Mucosa of rectum (tissue), 2 donors: ENCODE data around the gene IL25.
"Not testable (repeated sequence)": the region's sequence is repeated elsewhere in the genome, so short reads cannot be mapped to it uniquely, and the experiment has no call there.

Experiments used
- H3K27ac ChIP-seq, 2 donors: one replicate each; pipeline ENCODE4 v1.7.0; 2013; ENCODE audit warnings: inconsistent platforms in 2 of 2, low read depth in 2 of 2, low read length in 2 of 2
- H3K27me3 ChIP-seq, 2 donors: one replicate each; pipeline ENCODE4 v1.7.0; 2013; ENCODE audit warnings: low read length in 2 of 2; ENCODE audit not compliant: control insufficient read depth in 2 of 2, insufficient read depth in 2 of 2
- H3K36me3 ChIP-seq, 2 donors: one replicate each; pipeline ENCODE4 v1.7.0; 2013; ENCODE audit warnings: low read length in 2 of 2; ENCODE audit not compliant: control insufficient read depth in 2 of 2, insufficient read depth in 2 of 2
- H3K4me1 ChIP-seq, 2 donors: one replicate each; pipeline ENCODE4 v1.7.0; 2013; ENCODE audit warnings: low read length in 2 of 2, mild to moderate bottlenecking in 1 of 2; ENCODE audit not compliant: control insufficient read depth in 2 of 2, insufficient read depth in 2 of 2
- H3K4me3 ChIP-seq, 2 donors: one replicate each; pipeline ENCODE4 v1.7.0; 2013; ENCODE audit warnings: low read length in 2 of 2
- H3K9ac ChIP-seq, 2 donors: one replicate each; pipeline ENCODE4 v1.7.0; 2013; ENCODE audit warnings: low read length in 2 of 2, low read depth in 1 of 2, mild to moderate bottlenecking in 1 of 2
- H3K9me3 ChIP-seq, 2 donors: one replicate each; pipeline ENCODE4 v1.7.0; 2013; ENCODE audit warnings: low read length in 2 of 2; ENCODE audit not compliant: control insufficient read depth in 2 of 2
- donor health status: healthy.
- donor health status: Normal muscosa, but diverticular disease.

Gene IL25

DNA sequence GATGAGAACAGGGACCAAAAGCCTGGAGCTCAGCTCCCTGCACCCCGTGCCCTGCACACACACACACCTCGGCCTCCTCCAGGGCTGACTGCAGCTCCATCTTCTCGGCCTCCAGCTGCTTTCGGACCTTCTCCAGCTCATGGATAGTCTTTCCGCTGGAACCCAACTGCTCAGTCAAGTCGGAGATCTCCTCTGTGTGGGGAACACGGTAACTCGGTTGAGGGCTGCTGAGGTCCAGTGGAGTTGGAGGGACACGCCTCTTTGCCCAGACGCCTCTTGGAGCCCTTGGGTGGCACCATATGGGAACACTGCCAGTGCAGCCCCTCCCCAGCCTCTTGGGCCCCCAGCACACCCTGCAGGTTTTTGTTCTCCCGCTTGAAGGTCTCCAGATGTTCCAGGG, 44.2 kb downstream of the IL25 start:
- no peaks in the 10 kb centered on the region for H3K9me3 ChIP-seq
- no peak overlapping the region for H3K9ac ChIP-seq
- no peak overlapping the region for H3K4me3 ChIP-seq
- no peaks in the 10 kb centered on the region for H3K27me3 ChIP-seq
- H3K4me1 ChIP-seq, result no peaks in the 10 kb centered on the region
- no peaks in the 10 kb centered on the region for H3K36me3 ChIP-seq
- no peak overlapping the region for H3K27ac ChIP-seq

DNA sequence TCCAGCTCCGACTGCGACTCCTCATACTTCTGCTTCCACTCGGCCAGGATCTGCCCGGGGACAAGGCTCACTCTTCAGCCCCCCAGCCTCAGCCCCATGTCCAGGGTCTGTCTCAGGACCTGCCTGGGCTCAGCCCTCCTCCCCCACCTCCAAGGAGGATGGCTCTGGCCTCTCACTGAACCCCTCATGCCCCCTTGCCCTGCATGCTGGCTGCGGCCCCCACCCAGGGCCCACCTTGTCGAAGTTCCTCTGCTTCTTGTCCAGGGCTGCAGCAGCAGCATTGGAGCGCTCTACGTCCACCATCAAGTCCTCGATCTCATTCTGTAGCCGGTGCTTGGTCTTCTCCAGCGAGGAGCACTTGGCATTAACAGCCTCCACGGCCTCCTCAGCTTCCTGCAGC, 44.7 kb downstream of the IL25 start:
- H3K9ac ChIP-seq, H3K4me3 ChIP-seq, H3K27me3 ChIP-seq, H3K9me3 ChIP-seq, H3K4me1 ChIP-seq, H3K27ac ChIP-seq, H3K36me3 ChIP-seq: not testable (repeated sequence)

DNA sequence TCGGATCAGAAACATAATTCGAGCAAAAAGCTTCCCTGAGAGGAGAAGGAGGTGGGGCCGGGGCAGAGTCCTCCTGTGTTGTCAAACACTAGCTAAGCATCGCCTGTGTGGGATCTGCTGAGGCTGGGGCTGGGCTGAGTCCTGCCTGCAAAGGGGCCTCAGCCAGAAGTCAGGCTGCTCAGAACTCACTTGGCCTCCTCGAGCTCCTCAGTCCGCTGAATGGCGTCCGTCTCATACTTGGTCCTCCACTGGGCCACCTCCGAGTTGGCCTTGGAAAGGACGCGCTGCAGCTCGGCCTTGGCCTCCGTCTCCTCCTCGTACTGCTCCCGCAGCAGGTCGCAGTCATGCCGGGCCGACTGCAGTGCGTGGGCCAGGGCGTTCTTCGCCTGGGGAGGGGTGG, 45.4 kb downstream of the IL25 start:
- Histone ChIP-seq H3K27ac (no peak overlapping the region), H3K27me3 (no peaks in the 10 kb centered on the region), H3K9me3 (no peaks in the 10 kb centered on the region), H3K4me1 (no peaks in the 10 kb centered on the region), H3K4me3 (no peak overlapping the region), H3K36me3 (no peaks in the 10 kb centered on the region), H3K9ac (no peak overlapping the region)

DNA sequence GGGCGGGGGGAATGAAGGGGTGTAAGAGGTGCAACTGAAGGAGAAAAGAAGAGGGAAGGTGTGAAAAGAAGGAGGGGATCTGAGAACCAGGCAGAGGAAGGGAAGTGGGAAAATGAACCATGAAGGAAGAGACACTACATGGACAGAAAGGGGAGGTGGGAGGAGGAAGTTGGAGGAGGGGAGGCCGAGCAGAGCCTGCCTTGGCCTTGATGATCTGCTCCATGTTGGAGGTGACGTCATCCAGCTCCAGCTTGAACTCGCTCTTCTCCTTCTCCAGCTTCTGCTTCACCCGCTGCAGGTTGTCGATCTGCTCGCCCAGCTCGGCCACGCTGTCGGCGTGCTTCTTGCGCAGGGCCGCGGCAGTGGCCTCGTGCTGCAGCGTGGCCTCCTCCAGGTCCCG, 47.0 kb downstream of the IL25 start:
- H3K4me1 ChIP-seq, H3K4me3 ChIP-seq, H3K36me3 ChIP-seq, H3K9ac ChIP-seq, H3K9me3 ChIP-seq, H3K27ac ChIP-seq, H3K27me3 ChIP-seq: not testable (repeated sequence)

DNA sequence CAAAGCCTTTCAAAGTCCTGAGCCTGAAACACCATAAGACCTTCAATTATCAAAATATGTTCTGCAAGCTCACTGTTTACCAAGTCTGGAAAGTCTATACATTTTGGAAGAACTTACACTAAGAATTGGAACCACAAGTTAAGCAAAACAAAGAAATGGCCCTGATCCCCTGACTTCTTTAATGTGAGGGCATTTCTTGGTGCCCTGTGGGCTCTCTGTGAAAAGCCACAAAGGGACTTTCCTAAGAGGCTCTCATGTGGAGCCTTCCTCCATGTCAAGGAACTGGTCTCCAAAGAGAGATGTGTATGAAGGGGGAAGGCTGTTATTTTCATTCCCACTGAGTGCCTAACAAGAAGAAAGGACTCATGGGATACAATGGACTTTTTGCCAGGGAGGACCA, 49.0 kb downstream of the IL25 start:
- no peak overlapping the region for H3K27ac ChIP-seq
- H3K9ac ChIP-seq, result no peak overlapping the region
- H3K9me3 ChIP-seq, result no peaks in the 10 kb centered on the region
- H3K4me3 ChIP-seq, result no peak overlapping the region
- H3K36me3 ChIP-seq, result no peaks in the 10 kb centered on the region
- no peaks in the 10 kb centered on the region for H3K27me3 ChIP-seq
- no peaks in the 10 kb centered on the region for H3K4me1 ChIP-seq

DNA sequence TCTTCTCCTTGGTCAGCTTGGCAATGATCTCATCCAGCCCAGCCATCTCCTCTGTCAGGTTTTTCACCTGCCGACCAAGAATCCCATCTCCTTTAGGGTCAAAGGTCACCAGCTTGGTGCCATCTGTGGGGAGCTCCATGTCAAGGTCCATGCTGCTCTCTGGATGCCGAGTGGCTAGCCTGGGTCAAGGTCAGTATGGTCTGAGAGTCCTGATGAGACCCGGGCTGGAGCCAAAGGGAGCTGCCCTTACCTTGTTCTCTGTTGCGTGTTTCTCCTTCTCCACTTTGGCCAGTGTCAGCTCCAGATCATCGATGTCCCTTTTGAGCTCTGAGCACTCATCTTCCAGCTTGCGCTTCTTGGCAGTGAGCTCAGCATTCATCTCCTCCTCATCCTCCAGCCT, 51.0 kb downstream of the IL25 start:
- H3K27me3 ChIP-seq, result peaks cover 0 to 4% of the 10 kb centered on the region in 2 donors
- no peaks in the 10 kb centered on the region for H3K36me3 ChIP-seq

DNA sequence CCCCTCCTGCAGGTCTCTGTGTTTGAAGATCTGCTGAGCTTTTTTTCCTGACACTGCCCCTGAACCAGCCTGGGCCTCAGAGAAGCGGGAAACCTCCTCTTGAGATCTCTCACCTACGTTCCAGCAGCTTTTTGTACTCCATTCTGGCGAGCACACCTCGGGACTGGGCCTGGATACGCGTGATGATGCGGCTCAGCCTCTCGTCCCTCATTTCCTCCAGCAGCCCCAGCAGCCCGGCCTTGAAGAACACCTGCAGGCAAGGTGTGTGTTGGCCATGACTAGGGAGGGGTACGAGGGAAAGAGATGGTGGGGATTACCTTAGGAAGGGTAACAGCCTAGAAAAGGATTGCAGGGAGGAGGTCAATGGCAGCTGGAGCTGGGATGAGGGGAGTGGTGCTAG, 52.6 kb downstream of the IL25 start:
- H3K9ac ChIP-seq, result no peak overlapping the region
- H3K4me1 ChIP-seq, result no peaks in the 10 kb centered on the region
- H3K27ac ChIP-seq, result no peak overlapping the region
- no peaks in the 10 kb centered on the region for H3K9me3 ChIP-seq
- H3K4me3 ChIP-seq, result no peak overlapping the region
- peaks cover 0 to 4% of the 10 kb centered on the region in 2 donors for H3K27me3 ChIP-seq
- no peaks in the 10 kb centered on the region for H3K36me3 ChIP-seq

More for the DNA sequence above, 51.0 kb downstream of the IL25 start:
- Histone ChIP-seq H3K4me3 (no peak overlapping the region), H3K9ac (no peak overlapping the region), H3K27ac (no peak overlapping the region), H3K4me1 (no peaks in the 10 kb centered on the region), H3K9me3 (no peaks in the 10 kb centered on the region)

DNA sequence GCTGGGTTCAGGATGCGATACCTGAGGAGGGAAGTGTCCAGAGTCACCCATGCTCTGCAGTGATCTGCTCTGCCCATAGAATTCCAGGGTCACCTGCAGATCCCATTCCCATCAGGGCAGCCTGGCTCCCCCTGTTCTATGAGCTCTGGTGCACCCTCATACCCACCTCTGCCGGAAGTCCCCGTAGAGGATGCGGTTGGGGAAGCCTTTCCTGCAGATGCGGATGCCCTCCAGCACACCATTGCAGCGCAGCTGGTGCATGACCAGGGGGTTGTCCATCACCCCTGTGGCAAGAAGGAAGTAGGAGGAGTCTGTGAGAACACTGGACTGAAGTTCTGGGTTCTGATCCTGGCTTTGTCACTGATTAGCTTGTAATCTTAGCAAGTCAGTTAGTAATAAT, 53.2 kb downstream of the IL25 start:
- H3K27ac ChIP-seq, H3K36me3 ChIP-seq, H3K4me3 ChIP-seq, H3K9ac ChIP-seq, H3K9me3 ChIP-seq, H3K4me1 ChIP-seq, H3K27me3 ChIP-seq: not testable (repeated sequence)
